Panc1 (cell line): ENCODE measurements around the gene MAP3K14.

Experiments used
- CTCF ChIP-seq: fragments of 450-650 bp; IDR thresholded peaks from 2 replicates; pipeline ENCODE4 v1.5.1; 2017; ENCODE audit warnings: mild to moderate bottlenecking
- POLR2AphosphoS5 ChIP-seq: IDR thresholded peaks from 2 replicates; pipeline ENCODE4 v1.6.1; 2012; ENCODE audit warnings: mild to moderate bottlenecking, low read depth, low read length, moderate library complexity
- REST ChIP-seq, 2 experiments: IDR thresholded peaks; 2 replicates each; pipeline ENCODE4 v1.6.1; 2011 to 2012; ENCODE audit warnings: low read depth in 2 of 2, control low read depth in 1 of 2, low read length in 1 of 2, mild to moderate bottlenecking in 1 of 2, moderate library complexity in 1 of 2; ENCODE audit not compliant: insufficient read depth in 1 of 2
- SIN3A ChIP-seq: IDR thresholded peaks from 2 replicates; pipeline ENCODE4 v1.6.1; 2012; ENCODE audit warnings: low read depth, mild to moderate bottlenecking, low read length, moderate library complexity, borderline replicate concordance; ENCODE audit not compliant: insufficient read depth
- TCF7L2 ChIP-seq: IDR thresholded peaks from 2 replicates; pipeline ENCODE4 v1.6.1; 2011; ENCODE audit warnings: mild to moderate bottlenecking, low read depth, low read length, inconsistent platforms

GRCh38 chr17:45298546-45299285, 18.1 kb downstream of the MAP3K14 start:
- no peak for TF ChIP-seq CTCF
- TF ChIP-seq POLR2AphosphoS5 = peak; percentile 22; the same call in 1 of the 2 replicates
- TF ChIP-seq SIN3A = no peak
- no peak for TF ChIP-seq TCF7L2
- no peak for TF ChIP-seq REST (IDR thresholded peaks at IDR 0.05; ENCODE audit: insufficient read depth in 1 of 2, low read depth in 2 of 2, low read length in 1 of 2)
